Type B pancreatic cell (in vitro differentiated cells): ENCODE data around the gene CKAP2L. TPM values are rescaled to one million over a fixed set of nuclear protein-coding genes. Genes with fewer than 3 reads are reported as not detected.

Experiments
- DNase-seq: peaks from one replicate; pipeline ENCODE4 v3.0.0; 2021; ENCODE audit warnings: mixed read lengths; ENCODE audit not compliant: unreplicated experiment; ENCODE audit errors: extremely low spot score
- H3K27ac Mint-ChIP-seq: 2 replicates; pipeline ENCODE4 v1.8.0; 2021; ENCODE audit warnings: mild to moderate bottlenecking, mixed read lengths
- H3K27me3 Mint-ChIP-seq: 2 replicates; pipeline ENCODE4 v1.8.0; 2021; ENCODE audit warnings: mixed read lengths
- H3K36me3 Mint-ChIP-seq: 2 replicates; pipeline ENCODE4 v1.8.0; 2021; ENCODE audit warnings: mixed read lengths
- H3K4me1 Mint-ChIP-seq: one replicate; pipeline ENCODE4 v1.8.0; 2021; ENCODE audit warnings: mixed read lengths; ENCODE audit not compliant: unreplicated experiment
- H3K4me3 Mint-ChIP-seq: 2 replicates; pipeline ENCODE4 v1.8.0; 2021; ENCODE audit warnings: mild to moderate bottlenecking, mixed read lengths
- H3K9me3 Mint-ChIP-seq: 2 replicates; pipeline ENCODE4 v1.8.0; 2021; ENCODE audit warnings: mixed read lengths
- total RNA-seq: library from RNA; stranded (reverse); gene quantifications from 2 replicates; pipeline ENCODE4 v1.2.1, GENCODE V29; 2021; ENCODE audit warnings: low replicate concordance
- TF ChIP-seq, protein P1 (sequence below): fragments of 200-600 bp; sonication (generic); conservative IDR thresholded peaks from 2 replicates; pipeline ENCODE4 v1.5.0; 2021; ENCODE audit warnings: antibody characterized with exemption, mild to moderate bottlenecking

Gene CKAP2L
- total RNA-seq, 1 donor from 2014 or later, result 25.4 TPM

- TF ChIP-seq, protein P1, sequence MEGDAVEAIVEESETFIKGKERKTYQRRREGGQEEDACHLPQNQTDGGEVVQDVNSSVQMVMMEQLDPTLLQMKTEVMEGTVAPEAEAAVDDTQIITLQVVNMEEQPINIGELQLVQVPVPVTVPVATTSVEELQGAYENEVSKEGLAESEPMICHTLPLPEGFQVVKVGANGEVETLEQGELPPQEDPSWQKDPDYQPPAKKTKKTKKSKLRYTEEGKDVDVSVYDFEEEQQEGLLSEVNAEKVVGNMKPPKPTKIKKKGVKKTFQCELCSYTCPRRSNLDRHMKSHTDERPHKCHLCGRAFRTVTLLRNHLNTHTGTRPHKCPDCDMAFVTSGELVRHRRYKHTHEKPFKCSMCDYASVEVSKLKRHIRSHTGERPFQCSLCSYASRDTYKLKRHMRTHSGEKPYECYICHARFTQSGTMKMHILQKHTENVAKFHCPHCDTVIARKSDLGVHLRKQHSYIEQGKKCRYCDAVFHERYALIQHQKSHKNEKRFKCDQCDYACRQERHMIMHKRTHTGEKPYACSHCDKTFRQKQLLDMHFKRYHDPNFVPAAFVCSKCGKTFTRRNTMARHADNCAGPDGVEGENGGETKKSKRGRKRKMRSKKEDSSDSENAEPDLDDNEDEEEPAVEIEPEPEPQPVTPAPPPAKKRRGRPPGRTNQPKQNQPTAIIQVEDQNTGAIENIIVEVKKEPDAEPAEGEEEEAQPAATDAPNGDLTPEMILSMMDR, result no peak
- Mint-ChIP-seq H3K27ac (no peak overlapping the region), H3K36me3 (no peaks in the 10 kb centered on the region), H3K27me3 (peaks cover 3% of the 10 kb centered on the region), H3K9me3 (no peaks in the 10 kb centered on the region), H3K4me1 (no peaks in the 10 kb centered on the region), H3K4me3 (no peak overlapping the region)
- peak; percentile 13 for DNase-seq
These were observed 63.4 kb downstream of the CKAP2L start for GRCh38 chr2:112701052-112701451.

DNA sequence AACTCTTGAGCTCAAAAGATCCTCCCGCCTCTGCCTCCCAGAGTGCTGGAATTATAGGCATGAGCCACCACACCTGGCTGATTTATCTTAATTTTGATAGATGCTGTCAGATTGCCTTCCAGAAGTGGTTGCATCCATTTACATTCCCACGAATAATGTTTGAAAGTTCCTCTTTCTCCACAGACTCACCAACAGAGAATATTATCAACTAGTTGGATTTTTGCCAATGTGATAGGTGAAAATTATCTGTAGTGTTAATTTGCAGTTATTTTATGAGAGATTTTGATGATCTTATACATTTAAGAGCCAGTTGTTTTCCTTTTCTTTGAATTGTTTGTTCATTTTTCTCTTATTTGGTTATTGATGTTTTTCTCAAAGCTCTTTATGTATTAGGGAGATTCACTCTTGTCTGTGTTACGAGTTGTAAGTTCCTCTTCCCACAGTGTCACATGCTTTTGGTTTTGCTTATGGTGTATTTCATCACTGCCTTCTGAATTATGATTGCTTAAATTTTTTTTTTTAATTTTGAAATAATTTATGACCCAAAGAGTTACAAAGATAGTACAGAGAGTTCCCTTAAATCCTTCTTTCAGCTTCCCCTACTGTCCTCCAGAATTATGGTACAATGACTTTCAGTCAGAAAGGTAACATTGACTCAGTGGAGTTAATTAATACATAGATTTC lies 64.3 kb downstream of the CKAP2L start:
- Mint-ChIP-seq H3K36me3 (no peaks in the 10 kb centered on the region), H3K27ac (no peak overlapping the region), H3K4me3 (no peak overlapping the region), H3K27me3 (no peaks in the 10 kb centered on the region), H3K9me3 (no peaks in the 10 kb centered on the region), H3K4me1 (no peaks in the 10 kb centered on the region)
- peak; percentile 4 for DNase-seq
- TF ChIP-seq, protein P1, result no peak

DNA sequence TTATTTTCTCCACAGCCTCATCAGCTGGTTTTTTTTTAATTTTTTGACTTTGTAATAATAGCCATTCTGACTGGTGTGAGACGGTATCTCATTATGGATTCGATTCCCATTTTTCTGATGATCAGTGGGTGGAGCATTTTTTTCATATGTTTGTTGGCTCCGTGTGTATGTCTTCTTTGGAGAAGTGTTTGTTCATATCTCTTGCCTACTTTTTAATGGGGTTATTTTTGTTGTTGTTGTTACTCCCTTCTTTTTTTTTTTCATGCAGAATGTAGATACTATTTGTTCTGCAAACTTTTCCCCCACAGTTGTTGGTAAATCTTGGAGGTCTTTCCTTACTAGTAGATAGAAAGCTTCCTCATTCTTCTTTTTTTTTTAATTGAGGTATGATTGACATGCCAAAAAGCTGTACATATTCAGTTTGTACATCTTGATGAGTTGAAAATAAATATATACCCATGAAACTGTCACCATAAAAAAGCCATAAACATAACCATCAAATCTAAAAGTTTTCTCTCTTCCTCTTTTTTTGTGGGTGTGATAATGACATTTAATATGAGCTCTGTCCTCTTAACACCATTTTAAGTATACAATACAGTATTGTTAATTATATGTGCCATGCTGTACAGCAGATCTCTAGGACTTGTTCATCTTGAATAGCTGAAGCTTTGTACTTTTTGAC lies 65.4 kb downstream of the CKAP2L start:
- no peaks in the 10 kb centered on the region for H3K4me1 Mint-ChIP-seq
- no peak overlapping the region for H3K4me3 Mint-ChIP-seq
- H3K9me3 Mint-ChIP-seq, result no peaks in the 10 kb centered on the region
- no peaks in the 10 kb centered on the region for H3K27me3 Mint-ChIP-seq
- no peaks in the 10 kb centered on the region for H3K36me3 Mint-ChIP-seq
- DNase-seq, result no peak
- TF ChIP-seq, protein P1, result no peak
- H3K27ac Mint-ChIP-seq, result no peak overlapping the region

DNA sequence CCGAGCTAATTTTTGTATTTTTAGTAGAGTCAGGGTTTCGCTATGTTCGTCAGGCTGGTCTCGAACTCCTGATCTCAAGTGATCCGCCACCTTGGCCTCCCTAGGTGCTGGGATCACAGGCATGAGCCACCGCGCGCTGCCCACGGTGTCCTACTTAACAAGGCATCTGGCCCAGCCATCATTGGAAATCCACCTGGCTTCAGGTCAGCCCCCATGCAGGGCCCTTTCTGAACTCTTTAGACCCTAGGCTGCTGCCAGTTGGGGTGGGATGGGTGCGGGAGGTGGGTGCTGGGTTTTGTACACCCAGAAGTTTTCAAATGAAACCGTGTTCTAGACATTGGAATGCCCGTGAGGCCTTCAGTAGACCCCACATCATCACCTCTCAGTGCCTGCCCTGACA lies 70.2 kb downstream of the CKAP2L start:
- DNase-seq, result peak; percentile 48
- no peak overlapping the region for H3K27ac Mint-ChIP-seq
- no peaks in the 10 kb centered on the region for H3K27me3 Mint-ChIP-seq
- H3K4me3 Mint-ChIP-seq, result no peak overlapping the region
- no peaks in the 10 kb centered on the region for H3K36me3 Mint-ChIP-seq
- TF ChIP-seq, protein P1, result no peak
- peaks cover 10% of the 10 kb centered on the region for H3K4me1 Mint-ChIP-seq
- no peaks in the 10 kb centered on the region for H3K9me3 Mint-ChIP-seq

DNA sequence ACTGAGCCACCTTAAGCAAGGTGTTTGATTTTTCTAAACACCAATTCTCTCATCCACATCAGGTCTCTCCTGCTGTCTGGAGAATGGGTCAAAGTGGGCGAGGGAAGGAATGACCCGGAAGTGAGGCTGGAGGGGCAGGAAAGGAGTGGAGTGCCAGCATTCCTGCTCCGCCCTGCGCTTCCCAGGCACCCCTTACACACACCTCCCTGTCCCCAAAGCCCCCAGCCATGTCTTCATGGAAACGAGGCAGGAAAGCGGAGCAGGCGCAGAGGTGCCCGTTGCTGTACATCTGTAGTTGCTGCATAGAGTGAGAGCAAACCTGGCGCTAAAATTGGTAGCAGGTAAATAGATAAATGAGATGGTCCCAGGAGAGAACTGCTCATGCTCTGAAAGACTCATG lies 70.8 kb downstream of the CKAP2L start:
- H3K27ac Mint-ChIP-seq, result no peak overlapping the region
- H3K4me3 Mint-ChIP-seq, result no peak overlapping the region
- no peaks in the 10 kb centered on the region for H3K27me3 Mint-ChIP-seq
- TF ChIP-seq, protein P1, result no peak
- H3K9me3 Mint-ChIP-seq, result no peaks in the 10 kb centered on the region
- H3K36me3 Mint-ChIP-seq, result no peaks in the 10 kb centered on the region
- H3K4me1 Mint-ChIP-seq, result peaks cover 10% of the 10 kb centered on the region
- DNase-seq, result peak; percentile 20
